ENCODE data around the gene LDB2. TPM values are rescaled to one million over a fixed set of nuclear protein-coding genes. Genes with fewer than 3 reads are reported as not detected.

Gene LDB2
- total and polyA plus RNA-seq, 2 experiments from 2014 or later, result 48.6 to 80.1 TPM

DNA sequence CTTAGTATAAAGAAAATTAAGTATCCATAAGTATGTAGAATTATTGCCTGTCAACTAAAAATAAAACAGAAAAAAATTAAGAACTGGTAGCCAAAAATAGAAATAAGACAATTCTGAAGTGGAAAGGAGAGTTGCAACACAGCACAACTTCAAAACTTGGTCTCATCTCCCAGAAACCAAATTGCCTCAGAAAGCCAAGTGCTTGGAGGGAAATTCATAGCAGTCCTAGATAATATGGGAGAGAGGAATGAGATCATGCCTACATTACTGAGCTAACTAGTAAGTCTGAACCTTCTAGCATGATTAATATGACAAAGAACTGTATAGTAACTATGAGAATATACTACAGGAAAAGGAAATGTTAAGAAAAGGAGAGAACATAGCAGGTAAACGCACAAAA, 256.5 kb downstream of the LDB2 start (continued):
- TF ChIP-seq, protein P1, sequence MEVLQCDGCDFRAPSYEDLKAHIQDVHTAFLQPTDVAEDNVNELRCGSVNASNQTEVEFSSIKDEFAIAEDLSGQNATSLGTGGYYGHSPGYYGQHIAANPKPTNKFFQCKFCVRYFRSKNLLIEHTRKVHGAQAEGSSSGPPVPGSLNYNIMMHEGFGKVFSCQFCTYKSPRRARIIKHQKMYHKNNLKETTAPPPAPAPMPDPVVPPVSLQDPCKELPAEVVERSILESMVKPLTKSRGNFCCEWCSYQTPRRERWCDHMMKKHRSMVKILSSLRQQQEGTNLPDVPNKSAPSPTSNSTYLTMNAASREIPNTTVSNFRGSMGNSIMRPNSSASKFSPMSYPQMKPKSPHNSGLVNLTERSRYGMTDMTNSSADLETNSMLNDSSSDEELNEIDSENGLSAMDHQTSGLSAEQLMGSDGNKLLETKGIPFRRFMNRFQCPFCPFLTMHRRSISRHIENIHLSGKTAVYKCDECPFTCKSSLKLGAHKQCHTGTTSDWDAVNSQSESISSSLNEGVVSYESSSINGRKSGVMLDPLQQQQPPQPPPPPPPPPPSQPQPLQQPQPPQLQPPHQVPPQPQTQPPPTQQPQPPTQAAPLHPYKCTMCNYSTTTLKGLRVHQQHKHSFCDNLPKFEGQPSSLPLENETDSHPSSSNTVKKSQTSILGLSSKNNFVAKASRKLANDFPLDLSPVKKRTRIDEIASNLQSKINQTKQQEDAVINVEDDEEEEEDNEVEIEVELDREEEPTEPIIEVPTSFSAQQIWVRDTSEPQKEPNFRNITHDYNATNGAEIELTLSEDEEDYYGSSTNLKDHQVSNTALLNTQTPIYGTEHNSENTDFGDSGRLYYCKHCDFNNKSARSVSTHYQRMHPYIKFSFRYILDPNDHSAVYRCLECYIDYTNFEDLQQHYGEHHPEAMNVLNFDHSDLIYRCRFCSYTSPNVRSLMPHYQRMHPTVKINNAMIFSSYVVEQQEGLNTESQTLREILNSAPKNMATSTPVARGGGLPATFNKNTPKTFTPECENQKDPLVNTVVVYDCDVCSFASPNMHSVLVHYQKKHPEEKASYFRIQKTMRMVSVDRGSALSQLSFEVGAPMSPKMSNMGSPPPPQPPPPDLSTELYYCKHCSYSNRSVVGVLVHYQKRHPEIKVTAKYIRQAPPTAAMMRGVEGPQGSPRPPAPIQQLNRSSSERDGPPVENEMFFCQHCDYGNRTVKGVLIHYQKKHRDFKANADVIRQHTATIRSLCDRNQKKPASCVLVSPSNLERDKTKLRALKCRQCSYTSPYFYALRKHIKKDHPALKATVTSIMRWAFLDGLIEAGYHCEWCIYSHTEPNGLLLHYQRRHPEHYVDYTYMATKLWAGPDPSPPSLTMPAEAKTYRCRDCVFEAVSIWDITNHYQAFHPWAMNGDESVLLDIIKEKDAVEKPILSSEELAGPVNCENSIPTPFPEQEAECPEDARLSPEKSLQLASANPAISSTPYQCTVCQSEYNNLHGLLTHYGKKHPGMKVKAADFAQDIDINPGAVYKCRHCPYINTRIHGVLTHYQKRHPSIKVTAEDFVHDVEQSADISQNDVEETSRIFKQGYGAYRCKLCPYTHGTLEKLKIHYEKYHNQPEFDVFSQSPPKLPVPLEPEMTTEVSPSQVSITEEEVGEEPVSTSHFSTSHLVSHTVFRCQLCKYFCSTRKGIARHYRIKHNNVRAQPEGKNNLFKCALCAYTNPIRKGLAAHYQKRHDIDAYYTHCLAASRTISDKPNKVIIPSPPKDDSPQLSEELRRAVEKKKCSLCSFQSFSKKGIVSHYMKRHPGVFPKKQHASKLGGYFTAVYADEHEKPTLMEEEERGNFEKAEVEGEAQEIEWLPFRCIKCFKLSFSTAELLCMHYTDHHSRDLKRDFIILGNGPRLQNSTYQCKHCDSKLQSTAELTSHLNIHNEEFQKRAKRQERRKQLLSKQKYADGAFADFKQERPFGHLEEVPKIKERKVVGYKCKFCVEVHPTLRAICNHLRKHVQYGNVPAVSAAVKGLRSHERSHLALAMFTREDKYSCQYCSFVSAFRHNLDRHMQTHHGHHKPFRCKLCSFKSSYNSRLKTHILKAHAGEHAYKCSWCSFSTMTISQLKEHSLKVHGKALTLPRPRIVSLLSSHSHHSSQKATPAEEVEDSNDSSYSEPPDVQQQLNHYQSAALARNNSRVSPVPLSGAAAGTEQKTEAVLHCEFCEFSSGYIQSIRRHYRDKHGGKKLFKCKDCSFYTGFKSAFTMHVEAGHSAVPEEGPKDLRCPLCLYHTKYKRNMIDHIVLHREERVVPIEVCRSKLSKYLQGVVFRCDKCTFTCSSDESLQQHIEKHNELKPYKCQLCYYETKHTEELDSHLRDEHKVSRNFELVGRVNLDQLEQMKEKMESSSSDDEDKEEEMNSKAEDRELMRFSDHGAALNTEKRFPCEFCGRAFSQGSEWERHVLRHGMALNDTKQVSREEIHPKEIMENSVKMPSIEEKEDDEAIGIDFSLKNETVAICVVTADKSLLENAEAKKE (CRISPR knock-in tag; IDR thresholded peaks at IDR 0.05), result no peak
- TF ChIP-seq, protein P2, sequence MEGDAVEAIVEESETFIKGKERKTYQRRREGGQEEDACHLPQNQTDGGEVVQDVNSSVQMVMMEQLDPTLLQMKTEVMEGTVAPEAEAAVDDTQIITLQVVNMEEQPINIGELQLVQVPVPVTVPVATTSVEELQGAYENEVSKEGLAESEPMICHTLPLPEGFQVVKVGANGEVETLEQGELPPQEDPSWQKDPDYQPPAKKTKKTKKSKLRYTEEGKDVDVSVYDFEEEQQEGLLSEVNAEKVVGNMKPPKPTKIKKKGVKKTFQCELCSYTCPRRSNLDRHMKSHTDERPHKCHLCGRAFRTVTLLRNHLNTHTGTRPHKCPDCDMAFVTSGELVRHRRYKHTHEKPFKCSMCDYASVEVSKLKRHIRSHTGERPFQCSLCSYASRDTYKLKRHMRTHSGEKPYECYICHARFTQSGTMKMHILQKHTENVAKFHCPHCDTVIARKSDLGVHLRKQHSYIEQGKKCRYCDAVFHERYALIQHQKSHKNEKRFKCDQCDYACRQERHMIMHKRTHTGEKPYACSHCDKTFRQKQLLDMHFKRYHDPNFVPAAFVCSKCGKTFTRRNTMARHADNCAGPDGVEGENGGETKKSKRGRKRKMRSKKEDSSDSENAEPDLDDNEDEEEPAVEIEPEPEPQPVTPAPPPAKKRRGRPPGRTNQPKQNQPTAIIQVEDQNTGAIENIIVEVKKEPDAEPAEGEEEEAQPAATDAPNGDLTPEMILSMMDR (conservative IDR thresholded peaks at IDR 0.05; ENCODE audit: low read depth in 2 of 2), result no peak
- TF ChIP-seq EZH2 (IDR thresholded peaks at IDR 0.05; ENCODE audit: low read depth, unreplicated experiment), result no peak
- TF ChIP-seq STAT1 (IDR thresholded peaks at IDR 0.05; ENCODE audit: unreplicated experiment), result no peak
- TF ChIP-seq ZNF114 (CRISPR knock-in tag; IDR thresholded peaks at IDR 0.05), result no peak
- TF ChIP-seq, protein P3, sequence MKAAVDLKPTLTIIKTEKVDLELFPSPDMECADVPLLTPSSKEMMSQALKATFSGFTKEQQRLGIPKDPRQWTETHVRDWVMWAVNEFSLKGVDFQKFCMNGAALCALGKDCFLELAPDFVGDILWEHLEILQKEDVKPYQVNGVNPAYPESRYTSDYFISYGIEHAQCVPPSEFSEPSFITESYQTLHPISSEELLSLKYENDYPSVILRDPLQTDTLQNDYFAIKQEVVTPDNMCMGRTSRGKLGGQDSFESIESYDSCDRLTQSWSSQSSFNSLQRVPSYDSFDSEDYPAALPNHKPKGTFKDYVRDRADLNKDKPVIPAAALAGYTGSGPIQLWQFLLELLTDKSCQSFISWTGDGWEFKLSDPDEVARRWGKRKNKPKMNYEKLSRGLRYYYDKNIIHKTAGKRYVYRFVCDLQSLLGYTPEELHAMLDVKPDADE (IDR thresholded peaks at IDR 0.05), result no peak
